ENCODE measurements around the gene MAP3K8.

DNA sequence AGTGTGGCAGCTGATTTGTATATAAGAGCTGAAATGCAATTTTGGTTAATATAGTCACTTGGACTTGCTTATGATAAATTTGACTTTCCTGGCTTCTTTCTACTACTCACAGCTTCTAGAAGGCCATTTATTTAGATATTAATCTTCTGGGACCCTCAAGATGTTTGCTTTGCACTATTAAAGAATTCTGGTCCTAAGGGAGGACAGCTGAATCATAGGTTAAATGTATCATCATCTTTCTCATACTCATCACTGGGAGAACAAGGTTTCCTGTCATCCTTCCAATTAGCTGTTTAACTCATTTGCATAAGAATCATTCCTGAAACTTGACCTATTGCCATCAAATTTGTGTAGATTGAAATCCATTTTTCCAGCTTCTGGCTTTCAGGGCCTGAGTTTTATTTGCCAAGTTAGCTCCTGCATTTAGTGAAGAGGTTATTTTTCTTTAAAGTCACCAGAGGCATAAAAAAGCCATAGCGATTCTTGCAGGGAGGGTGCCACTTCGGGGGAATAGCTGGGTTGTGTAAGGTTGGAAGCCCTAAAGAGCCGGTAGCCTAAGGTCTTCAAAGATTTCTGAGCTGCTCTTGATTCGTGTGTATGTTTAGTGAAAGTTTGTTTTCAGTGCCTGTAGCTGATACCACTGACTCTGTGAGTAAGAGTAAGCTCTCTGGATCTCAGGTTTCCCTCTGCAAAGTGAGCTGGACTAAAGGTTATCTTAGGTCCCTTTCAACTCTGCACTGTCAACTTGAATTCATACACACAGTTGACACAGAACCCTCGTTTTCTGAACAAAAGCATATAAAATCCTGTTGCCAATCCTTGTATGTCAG, 4.3 kb downstream of the MAP3K8 start:
- TF ChIP-seq, protein P1, sequence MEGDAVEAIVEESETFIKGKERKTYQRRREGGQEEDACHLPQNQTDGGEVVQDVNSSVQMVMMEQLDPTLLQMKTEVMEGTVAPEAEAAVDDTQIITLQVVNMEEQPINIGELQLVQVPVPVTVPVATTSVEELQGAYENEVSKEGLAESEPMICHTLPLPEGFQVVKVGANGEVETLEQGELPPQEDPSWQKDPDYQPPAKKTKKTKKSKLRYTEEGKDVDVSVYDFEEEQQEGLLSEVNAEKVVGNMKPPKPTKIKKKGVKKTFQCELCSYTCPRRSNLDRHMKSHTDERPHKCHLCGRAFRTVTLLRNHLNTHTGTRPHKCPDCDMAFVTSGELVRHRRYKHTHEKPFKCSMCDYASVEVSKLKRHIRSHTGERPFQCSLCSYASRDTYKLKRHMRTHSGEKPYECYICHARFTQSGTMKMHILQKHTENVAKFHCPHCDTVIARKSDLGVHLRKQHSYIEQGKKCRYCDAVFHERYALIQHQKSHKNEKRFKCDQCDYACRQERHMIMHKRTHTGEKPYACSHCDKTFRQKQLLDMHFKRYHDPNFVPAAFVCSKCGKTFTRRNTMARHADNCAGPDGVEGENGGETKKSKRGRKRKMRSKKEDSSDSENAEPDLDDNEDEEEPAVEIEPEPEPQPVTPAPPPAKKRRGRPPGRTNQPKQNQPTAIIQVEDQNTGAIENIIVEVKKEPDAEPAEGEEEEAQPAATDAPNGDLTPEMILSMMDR (IDR thresholded peaks at IDR 0.05) = no peak
- TF ChIP-seq POLR2A (IDR thresholded peaks at IDR 0.05) = no peak

Measured in tibial nerve (tissue), 3 donors.